ENCODE data around the gene UBE2G2.

GRCh38 chr21:44758781-44759627 is 42.6 kb downstream of the UBE2G2 start:
- TF ChIP-seq CTCF (IDR thresholded peaks at IDR 0.05) (no peak), POLR2A (IDR thresholded peaks at IDR 0.05) (no peak)
